ENCODE results near the gene ACOT11.

ACOT11 gene

DNA sequence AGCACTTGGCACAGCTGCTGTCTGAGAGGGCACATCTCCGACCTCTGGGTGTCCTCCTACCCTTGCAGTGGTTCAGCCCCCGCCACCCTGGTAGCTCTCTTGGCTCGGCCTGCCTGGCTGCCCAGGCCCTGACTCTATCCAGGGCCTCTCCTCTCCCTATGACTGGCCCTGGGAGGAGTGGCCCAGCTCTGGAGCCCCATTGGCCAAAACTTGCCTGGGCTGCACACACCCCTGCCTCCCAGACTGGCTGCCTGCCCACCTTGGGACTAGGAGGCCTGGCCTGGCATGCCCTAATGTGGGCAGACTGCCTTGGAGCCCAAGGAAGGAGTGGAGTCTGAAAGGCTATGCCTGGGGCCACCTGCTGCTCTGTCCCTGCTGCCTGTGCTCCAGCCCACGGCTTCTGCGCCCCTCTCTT, 33.6 kb downstream of the ACOT11 start:
- H3K4me1 ChIP-seq (ENCODE audit: insufficient read depth, low read length) = peaks cover 30% of the 10 kb centered on the region
- no peaks in the 10 kb centered on the region for H3K9me3 ChIP-seq (ENCODE audit: control insufficient read depth, insufficient read depth, low read length)
- H3K9ac ChIP-seq (ENCODE audit: low read depth, low read length) = no peak overlapping the region
- no peaks in the 10 kb centered on the region for H3K36me3 ChIP-seq (ENCODE audit: insufficient read depth, low read length)

DNA sequence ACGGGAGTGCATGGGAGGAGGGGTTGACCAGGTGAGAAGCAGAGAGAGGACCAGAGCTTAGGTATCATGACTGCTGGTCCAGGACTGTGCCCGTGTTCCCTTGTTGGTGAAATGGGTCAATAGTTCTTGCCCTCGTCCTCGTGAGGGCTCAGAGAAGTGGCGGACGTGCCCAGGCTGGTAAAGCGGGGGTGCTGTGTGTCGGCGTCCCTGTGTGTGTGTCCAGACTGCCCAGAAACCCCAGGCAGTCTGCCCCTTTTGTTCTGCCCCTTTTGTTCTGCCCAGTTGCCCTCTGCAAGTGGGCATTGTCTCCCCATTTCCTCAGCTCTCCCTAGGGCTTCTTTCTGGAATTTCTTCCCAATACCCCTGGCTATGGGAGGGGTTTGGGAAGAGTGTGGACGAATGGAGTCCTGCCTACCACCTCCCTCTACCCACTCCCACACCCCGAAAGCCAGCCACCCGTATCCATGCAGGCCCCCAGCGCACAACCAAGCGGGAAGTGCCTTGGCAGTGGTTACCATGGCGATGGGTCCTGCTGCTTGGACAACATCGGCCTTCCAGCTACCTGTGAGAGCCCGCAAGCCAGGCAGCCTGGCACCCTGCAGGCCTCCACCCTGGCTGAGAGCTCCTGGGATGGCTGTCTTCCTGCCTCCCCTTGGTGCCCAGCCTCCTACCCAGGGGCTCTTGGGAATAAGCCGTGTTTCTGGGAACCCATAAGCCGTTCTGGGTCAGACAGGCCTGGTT, 34.7 kb downstream of the ACOT11 start:
- Histone ChIP-seq H3K9me3 (ENCODE audit: control insufficient read depth, insufficient read depth, low read length) (no peaks in the 10 kb centered on the region), H3K4me1 (ENCODE audit: insufficient read depth, low read length) (peaks cover 30% of the 10 kb centered on the region), H3K9ac (ENCODE audit: low read depth, low read length) (no peak overlapping the region), H3K36me3 (ENCODE audit: insufficient read depth, low read length) (no peaks in the 10 kb centered on the region)

DNA sequence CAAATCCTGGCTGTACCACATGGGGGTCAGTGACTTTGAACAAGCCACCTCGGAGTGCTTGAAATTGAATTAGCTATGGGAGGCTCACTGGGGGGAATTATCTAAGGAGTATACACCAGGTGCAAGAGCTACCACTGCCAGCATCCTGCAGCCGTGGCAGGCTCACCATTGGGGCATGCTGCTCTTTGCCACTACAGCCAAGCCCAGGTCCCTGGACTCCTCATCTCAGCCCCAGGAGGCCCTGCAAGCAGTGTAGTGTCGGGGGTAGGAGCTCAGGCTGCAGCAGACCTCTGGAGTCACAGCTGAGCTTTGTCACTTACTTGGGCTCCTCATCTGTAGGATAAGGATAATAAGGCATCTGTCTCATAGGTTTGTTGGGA, 35.3 kb downstream of the ACOT11 start:
- H3K9me3 ChIP-seq (ENCODE audit: control insufficient read depth, insufficient read depth, low read length) = no peaks in the 10 kb centered on the region
- H3K4me1 ChIP-seq (ENCODE audit: insufficient read depth, low read length) = peaks cover 30% of the 10 kb centered on the region
- no peak overlapping the region for H3K9ac ChIP-seq (ENCODE audit: low read depth, low read length)
- H3K36me3 ChIP-seq (ENCODE audit: insufficient read depth, low read length) = no peaks in the 10 kb centered on the region

DNA sequence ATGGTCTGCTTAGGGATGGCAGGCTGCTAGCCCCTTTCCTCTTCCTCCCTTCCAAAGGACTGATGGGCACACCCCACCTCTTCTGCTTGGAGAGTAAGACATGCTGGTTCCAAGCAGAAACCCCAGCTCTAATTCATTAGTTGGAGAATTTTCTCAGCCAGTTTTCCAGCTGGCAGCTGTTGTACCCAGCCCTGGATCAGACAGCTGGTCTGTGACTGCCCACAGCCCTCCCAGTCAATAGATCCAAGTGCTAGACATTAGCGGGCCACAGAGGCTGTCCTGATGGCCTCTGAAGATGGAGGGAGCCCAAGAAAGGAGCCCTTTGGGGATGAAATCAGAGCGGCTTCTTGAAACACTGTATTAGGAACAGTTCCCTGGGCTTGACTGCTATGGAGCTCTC, 35.8 kb downstream of the ACOT11 start:
- H3K36me3 ChIP-seq (ENCODE audit: insufficient read depth, low read length) = no peaks in the 10 kb centered on the region
- no peak overlapping the region for H3K9ac ChIP-seq (ENCODE audit: low read depth, low read length)
- H3K9me3 ChIP-seq (ENCODE audit: control insufficient read depth, insufficient read depth, low read length) = no peaks in the 10 kb centered on the region
- H3K4me1 ChIP-seq (ENCODE audit: insufficient read depth, low read length) = peaks cover 29% of the 10 kb centered on the region

DNA sequence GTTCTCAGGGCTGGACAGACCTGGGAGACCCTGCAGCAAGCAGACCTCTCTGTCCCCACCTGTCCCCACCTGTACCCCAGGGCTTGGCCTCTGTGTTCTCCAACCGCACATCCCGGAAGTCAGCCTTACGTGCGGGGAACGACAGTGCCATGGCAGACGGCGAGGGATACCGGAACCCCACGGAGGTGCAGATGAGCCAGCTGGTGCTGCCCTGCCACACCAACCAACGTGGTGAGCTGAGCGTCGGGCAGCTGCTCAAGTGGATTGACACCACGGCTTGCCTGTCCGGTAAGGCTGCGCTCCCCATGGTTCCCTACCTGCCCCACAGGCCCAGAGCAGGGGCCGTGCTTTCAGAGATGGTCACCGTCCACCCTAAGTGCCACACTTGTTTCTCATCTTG, 36.5 kb downstream of the ACOT11 start:
- no peaks in the 10 kb centered on the region for H3K9me3 ChIP-seq (ENCODE audit: control insufficient read depth, insufficient read depth, low read length)
- no peaks in the 10 kb centered on the region for H3K36me3 ChIP-seq (ENCODE audit: insufficient read depth, low read length)
- peaks cover 22% of the 10 kb centered on the region for H3K4me1 ChIP-seq (ENCODE audit: insufficient read depth, low read length)
- H3K9ac ChIP-seq (ENCODE audit: low read depth, low read length) = no peak overlapping the region

DNA sequence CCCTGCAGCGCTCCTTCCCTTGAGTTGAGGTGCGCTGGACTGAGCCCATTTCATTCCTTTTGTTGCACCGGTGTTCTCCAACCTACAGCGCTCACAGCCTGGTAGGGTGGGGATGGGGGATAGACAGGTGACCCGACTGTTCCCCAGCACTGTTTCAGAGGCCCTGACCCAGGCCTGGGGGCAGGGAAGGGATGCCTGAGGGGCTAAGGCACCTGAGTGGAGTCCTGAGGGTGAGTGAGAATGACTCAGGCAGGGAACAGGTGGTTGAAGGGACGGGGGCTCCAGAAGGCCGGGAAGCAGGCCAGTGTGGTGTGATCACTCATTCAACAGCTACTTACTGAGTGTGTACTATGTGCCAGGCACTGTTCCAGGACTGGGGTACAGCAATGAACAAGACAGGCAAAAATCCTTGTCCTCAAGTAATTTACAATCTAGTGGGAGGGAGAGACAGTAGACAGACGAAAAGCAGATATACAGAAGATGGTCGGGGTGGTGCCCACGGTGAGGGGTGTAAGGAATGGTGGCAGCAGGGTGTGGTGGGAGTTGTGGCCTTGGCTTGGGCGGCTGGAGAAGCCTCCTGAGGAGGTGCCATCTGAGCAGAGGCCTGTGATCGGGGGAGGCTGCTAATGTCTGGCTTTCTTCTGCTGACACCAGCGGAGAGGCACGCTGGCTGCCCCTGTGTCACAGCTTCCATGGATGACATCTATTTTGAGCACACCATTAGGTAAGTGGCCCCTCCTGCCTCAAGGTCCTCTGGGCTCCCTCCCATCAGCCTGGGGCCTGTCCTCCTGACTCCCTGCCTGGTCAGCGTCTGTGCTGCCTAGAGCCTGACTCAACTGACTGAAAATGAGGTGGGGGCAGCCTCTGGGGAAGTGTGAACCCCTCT, 37.4 kb downstream of the ACOT11 start:
- no peaks in the 10 kb centered on the region for H3K9me3 ChIP-seq (ENCODE audit: control insufficient read depth, insufficient read depth, low read length)
- H3K9ac ChIP-seq (ENCODE audit: low read depth, low read length) = no peak overlapping the region
- peaks cover 24% of the 10 kb centered on the region for H3K4me1 ChIP-seq (ENCODE audit: insufficient read depth, low read length)
- no peaks in the 10 kb centered on the region for H3K36me3 ChIP-seq (ENCODE audit: insufficient read depth, low read length)

DNA sequence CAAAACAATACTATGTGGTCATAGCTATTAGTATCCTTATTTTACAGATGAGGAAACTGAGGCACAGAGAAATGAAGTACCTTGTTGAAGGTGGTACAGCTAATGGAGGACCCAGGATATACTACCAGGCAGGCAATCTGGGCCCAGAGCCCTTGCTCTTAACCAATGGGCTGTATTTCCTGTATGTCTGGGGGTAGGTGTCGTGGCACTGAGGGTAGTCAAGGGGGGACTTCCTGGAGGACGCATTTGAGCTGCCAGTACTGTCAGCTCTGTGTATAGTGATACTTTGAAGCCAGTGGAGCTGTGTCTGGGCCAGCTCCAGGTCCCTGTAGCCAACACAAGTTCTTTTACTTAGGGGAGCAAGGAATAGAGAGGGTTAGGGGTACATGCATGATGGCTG, 40.3 kb downstream of the ACOT11 start:
- peaks cover 12% of the 10 kb centered on the region for H3K4me1 ChIP-seq (ENCODE audit: insufficient read depth, low read length)
- H3K9ac ChIP-seq (ENCODE audit: low read depth, low read length) = no peak overlapping the region
- H3K36me3 ChIP-seq (ENCODE audit: insufficient read depth, low read length) = no peaks in the 10 kb centered on the region
- H3K9me3 ChIP-seq (ENCODE audit: control insufficient read depth, insufficient read depth, low read length) = no peaks in the 10 kb centered on the region

DNA sequence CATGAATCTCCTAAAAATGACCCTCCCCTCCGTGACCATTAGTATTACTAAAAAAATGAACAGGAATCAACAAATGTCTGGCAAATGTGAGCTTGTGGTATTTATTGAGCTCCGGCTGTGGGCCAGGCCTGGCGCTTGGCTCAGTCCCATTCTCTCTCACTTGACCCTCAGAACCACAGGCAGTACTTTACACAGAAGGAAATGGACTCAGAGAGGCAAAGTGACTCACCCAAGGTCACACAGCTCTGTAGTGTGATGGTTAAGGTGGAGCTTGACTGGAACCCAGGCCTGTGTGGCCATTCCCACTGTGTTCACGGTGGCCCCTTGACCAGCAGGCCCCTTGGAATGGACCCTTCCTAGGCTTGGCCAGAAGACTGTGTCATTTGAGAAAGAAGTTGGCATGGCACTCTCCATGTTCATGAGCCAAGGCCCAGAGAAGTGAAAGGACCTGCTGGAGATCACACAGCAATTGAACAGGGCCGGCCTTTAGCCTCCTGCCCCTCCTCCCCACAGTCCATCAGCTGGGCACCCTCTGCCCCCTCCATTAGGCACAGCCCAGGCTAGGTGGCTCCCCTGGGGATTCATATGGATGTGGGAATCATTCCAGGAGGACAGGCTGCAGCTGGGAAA, 43.2 kb downstream of the ACOT11 start:
- Histone ChIP-seq H3K4me1 (ENCODE audit: insufficient read depth, low read length) (peaks cover 10% of the 10 kb centered on the region), H3K9ac (ENCODE audit: low read depth, low read length) (no peak overlapping the region), H3K36me3 (ENCODE audit: insufficient read depth, low read length) (no peaks in the 10 kb centered on the region), H3K9me3 (ENCODE audit: control insufficient read depth, insufficient read depth, low read length) (no peaks in the 10 kb centered on the region)

DNA sequence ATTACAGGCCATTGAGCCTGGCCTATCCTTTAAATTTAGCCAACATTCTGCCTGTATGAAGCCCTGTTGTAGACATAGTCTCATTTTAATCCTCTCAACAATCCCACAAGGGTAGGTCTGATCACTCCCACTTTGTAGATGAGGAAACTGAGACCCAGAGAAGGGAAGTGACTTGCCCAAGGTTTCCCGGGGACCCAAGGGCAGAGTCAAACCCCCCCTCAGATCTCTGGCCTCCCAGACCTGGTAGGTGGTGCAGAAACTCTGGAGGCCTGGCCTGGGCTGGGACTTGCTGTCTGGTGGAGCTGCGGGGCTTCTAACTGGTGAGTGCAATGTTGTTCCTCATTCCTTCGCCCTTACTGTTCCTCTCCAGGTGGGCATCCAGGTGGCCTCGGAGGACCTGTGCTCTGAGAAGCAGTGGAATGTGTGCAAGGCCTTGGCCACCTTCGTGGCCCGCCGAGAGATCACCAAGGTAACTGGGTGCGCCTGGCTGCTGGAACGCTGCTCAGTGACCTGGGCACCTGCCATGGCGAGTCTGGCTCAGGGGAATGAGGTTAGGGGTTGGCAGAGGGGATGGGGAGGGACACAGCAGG, 45.6 kb downstream of the ACOT11 start:
- Histone ChIP-seq H3K4me1 (ENCODE audit: insufficient read depth, low read length) (peaks cover 14% of the 10 kb centered on the region), H3K36me3 (ENCODE audit: insufficient read depth, low read length) (no peaks in the 10 kb centered on the region), H3K9ac (ENCODE audit: low read depth, low read length) (no peak overlapping the region), H3K9me3 (ENCODE audit: control insufficient read depth, insufficient read depth, low read length) (no peaks in the 10 kb centered on the region)

DNA sequence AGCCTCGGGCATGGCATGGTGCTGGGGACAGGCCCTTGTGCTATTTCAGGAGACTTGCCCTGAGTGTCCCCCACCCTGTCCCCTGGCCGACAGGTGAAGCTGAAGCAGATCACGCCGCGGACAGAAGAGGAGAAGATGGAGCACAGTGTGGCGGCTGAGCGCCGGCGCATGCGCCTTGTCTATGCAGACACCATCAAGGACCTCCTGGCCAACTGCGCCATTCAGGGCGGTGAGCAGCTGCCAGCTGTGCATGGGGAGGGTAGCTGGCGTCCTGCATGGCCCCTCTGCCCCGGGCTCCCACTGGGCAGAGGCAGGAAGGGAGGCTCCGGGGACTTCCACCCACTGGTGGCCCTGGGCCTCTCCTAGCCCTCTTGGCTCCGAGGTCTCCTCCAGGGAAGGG, 46.4 kb downstream of the ACOT11 start:
- H3K9ac ChIP-seq (ENCODE audit: low read depth, low read length) = no peak overlapping the region
- H3K36me3 ChIP-seq (ENCODE audit: insufficient read depth, low read length) = no peaks in the 10 kb centered on the region
- H3K4me1 ChIP-seq (ENCODE audit: insufficient read depth, low read length) = peaks cover 14% of the 10 kb centered on the region
- H3K9me3 ChIP-seq (ENCODE audit: control insufficient read depth, insufficient read depth, low read length) = no peaks in the 10 kb centered on the region

DNA sequence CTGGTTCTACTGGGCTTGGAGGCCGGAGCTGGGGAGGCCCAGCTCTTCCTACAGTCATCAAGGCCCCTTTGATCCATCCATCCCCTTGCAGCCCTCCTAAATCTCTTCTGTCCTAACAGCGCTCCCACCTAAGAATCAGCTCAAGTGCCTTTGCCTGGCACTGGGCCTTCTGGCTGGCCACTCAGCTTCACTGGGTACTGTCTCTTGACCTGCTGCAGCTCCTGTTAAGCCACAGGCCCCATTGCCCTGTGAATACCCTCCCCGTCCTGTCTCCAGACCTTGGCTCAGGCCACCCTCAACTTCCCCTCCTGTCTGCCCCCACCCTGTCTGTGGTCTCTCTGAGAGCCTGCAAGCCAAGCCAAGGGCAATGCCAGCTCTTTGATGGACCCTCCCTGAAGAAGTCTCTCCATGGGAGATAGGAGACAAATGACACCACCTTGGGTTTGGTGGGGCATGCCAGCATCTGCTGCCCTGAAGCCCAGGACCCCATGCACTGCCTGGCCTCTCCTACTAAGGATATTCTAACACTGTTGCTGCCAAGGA, 48.0 kb downstream of the ACOT11 start:
- no peaks in the 10 kb centered on the region for H3K9me3 ChIP-seq (ENCODE audit: control insufficient read depth, insufficient read depth, low read length)
- H3K4me1 ChIP-seq (ENCODE audit: insufficient read depth, low read length) = peaks cover 5% of the 10 kb centered on the region; the same call in 1 of the 2 replicates
- H3K36me3 ChIP-seq (ENCODE audit: insufficient read depth, low read length) = no peaks in the 10 kb centered on the region
- H3K9ac ChIP-seq (ENCODE audit: low read depth, low read length) = no peak overlapping the region

DNA sequence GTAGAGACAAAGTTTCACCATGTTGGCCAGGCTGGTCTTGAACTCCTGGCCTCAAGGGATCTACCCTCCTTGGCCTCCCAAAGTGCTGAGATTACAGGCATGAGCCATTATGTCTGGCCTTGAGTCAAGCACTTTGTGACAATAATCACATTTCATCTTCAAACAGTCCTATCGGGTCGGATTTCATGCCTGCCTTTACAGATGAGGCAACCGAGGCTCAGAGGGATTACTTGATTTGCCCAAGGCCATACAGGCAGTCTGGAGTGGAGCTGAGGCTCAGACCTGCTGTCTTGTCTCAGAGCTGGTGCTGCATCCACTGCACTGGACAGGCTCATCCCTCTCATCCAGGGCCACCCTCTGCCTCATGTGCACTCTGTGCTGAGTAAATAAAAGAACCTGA, 48.7 kb downstream of the ACOT11 start:
- peaks cover 5% of the 10 kb centered on the region; the same call in 1 of the 2 replicates for H3K4me1 ChIP-seq (ENCODE audit: insufficient read depth, low read length)
- H3K36me3 ChIP-seq (ENCODE audit: insufficient read depth, low read length) = no peaks in the 10 kb centered on the region
- no peak overlapping the region for H3K9ac ChIP-seq (ENCODE audit: low read depth, low read length)
- no peaks in the 10 kb centered on the region for H3K9me3 ChIP-seq (ENCODE audit: control insufficient read depth, insufficient read depth, low read length)

DNA sequence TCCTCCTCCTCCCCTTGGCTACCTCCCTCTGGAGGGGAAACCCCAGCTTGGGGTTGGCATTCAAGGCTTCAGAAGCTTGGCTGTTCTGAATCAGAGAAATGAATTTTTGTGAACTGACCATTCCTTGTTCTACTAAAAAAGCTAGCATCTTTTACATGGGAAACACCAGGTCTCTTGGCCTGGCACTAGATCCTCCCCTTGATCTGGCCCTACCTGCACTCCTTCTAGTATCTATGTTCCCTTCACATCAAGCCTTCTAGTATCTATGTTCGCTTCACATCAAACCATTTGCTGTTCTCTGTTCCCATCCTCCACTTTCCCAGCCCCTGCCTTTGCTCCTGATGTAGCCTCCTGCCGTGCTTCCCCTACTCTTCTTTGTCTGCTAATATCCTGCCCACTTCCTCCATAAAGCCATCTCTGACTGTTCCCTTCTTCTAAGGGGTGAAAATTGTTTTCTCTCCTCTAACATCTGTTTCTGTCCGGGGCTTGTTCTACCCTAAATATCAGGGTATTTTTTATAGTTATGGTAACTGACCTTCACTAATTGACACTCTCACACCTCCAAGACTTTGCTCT, 49.5 kb downstream of the ACOT11 start:
- H3K4me1 ChIP-seq (ENCODE audit: insufficient read depth, low read length) = peaks cover 5% of the 10 kb centered on the region; the same call in 1 of the 2 replicates
- H3K36me3 ChIP-seq (ENCODE audit: insufficient read depth, low read length) = no peaks in the 10 kb centered on the region
- H3K9me3 ChIP-seq (ENCODE audit: control insufficient read depth, insufficient read depth, low read length) = no peaks in the 10 kb centered on the region
- H3K9ac ChIP-seq (ENCODE audit: low read depth, low read length) = no peak overlapping the region
